A549 (cell line): ENCODE results near the gene CERS3. TPM values are rescaled to one million over a fixed set of nuclear protein-coding genes. Genes with fewer than 3 reads are reported as not detected.

Experiments
- ATAC-seq, 2 experiments: fragments of 200-7000 bp in 1 of 2; fragments of >200 bp in 1 of 2; cut with Nextera tagmentation in 1 of 2; cut with Tn5 transposase in 1 of 2; 3 replicates each; pipeline versions ENCODE4 v1.8.0 to v1.9.1; 2018 to 2020; ENCODE audit warnings: mild to moderate bottlenecking in 1 of 2, moderate library complexity in 1 of 2
- CTCF ChIA-PET: fragments of 300-600 bp; sonication (Branson Sonifier 250); formaldehyde crosslinking; extraction: SDS; loops from one replicate; lab custom pipeline; 2021; ENCODE audit warnings: antibody characterized with exemption, inconsistent platforms; lab: Yijun Ruan, JAX
- POLR2A ChIA-PET: fragments of 350-600 bp; formaldehyde crosslinking; extraction: SDS; loops from one replicate; lab custom pipeline; 2021; ENCODE audit warnings: antibody characterized with exemption, inconsistent platforms; lab: Yijun Ruan, JAX
- DNase-seq, 2 experiments: peaks; one replicate each; pipeline versions ENCODE4 v3.0.0 to v3.0.0-alpha.2; 2011 to 2016; ENCODE audit warnings: low read depth in 1 of 2, low spot score in 1 of 2
- FAIRE-seq: peaks from 2 replicates; lab custom pipeline; 2011; peaks lifted over from hg19 to GRCh38; lab: Jason Lieb, UNC
- H3K27ac ChIP-seq, 2 experiments: fragments of >200 bp; sonication (Bioruptor Twin); formaldehyde crosslinking; 3 replicates each; pipeline ENCODE4 v1.5.1; 2016 to 2017
- H3K4me1 ChIP-seq: fragments of >200 bp; sonication (Bioruptor Twin); formaldehyde crosslinking; 3 replicates; pipeline ENCODE4 v1.6.1; 2016
- H3K4me2 ChIP-seq: fragments of >200 bp; sonication (Bioruptor Twin); formaldehyde crosslinking; 3 replicates; pipeline ENCODE4 v1.6.1; 2016
- H3K4me3 ChIP-seq: fragments of >200 bp; sonication (Bioruptor Twin); formaldehyde crosslinking; 3 replicates; pipeline ENCODE4 v1.5.1; 2016
- H3K9me3 ChIP-seq: fragments of >200 bp; sonication (Bioruptor Twin); formaldehyde crosslinking; 3 replicates; pipeline ENCODE4 v1.6.1; 2016
- FOXS1 ChIP-seq: fragments of 250-450 bp; sonication (Bioruptor Pico); IDR thresholded peaks from 2 replicates; pipeline ENCODE4 v1.5.0; 2020; ENCODE audit warnings: mild to moderate bottlenecking, moderate library complexity
- HDAC2 ChIP-seq: fragments of 200-600 bp; sonication (generic); IDR thresholded peaks from 2 replicates; pipeline ENCODE4 v1.6.1; 2016
- MYC ChIP-seq: IDR thresholded peaks from 2 replicates; pipeline ENCODE4 v1.6.1; 2012; ENCODE audit warnings: mild to moderate bottlenecking, inconsistent platforms, low read length, improper control_type of control experiment, borderline replicate concordance
- NPAS2 ChIP-seq: fragments of 250-450 bp; sonication (Bioruptor Pico); IDR thresholded peaks from 2 replicates; pipeline ENCODE4 v1.8.0; 2022; ENCODE audit warnings: mild to moderate bottlenecking, moderate library complexity, borderline replicate concordance
- POLR2AphosphoS2 ChIP-seq: conservative IDR thresholded peaks from 2 replicates; pipeline ENCODE4 v1.6.1; 2012; ENCODE audit warnings: low read length, improper control_type of control experiment, inconsistent platforms
- RAD21 ChIP-seq, 2 experiments: fragments of >200 bp in 1 of 2; sonication (Bioruptor Twin) in 1 of 2; formaldehyde crosslinking in 1 of 2; IDR thresholded peaks in 1 of 2; conservative IDR thresholded peaks in 1 of 2; 2 replicates in 1 of 2; 3 replicates in 1 of 2; pipeline ENCODE4 v1.6.1; 2012 to 2018; ENCODE audit warnings: inconsistent platforms in 1 of 2
- ZC3H11A ChIP-seq: fragments of 450-650 bp; IDR thresholded peaks from 2 replicates; pipeline ENCODE4 v1.6.1; 2014; ENCODE audit warnings: antibody characterized with exemption, mild to moderate bottlenecking
- ZFP36 ChIP-seq: fragments of 450-650 bp; IDR thresholded peaks from 2 replicates; pipeline ENCODE4 v1.6.1; 2014; ENCODE audit warnings: borderline replicate concordance; ENCODE audit not compliant: partially characterized antibody
- WGBS: methylation state at CpG from one replicate; pipeline ENCODE4 v1.1.6; 2017; ENCODE audit errors: missing lambda C conversion rate; 5-methylcytosine and 5-hydroxymethylcytosine counted together
- polyA plus RNA-seq, 4 experiments: library from polyadenylated mRNA; depleted of rRNA in 3 of 4; stranded (reverse); fragments of >200 nt; fragmentation: RNase III in 1 of 4; extraction: RNeasy Plus Mini Kit Qiagen cat#74134 plus additional on column Dnase treatment in 1 of 4; gene quantifications; 2 replicates in 3 of 4; 3 replicates in 1 of 4; pipeline ENCODE4 v1.2.3, GENCODE V29; 2011 to 2017
- TF ChIP-seq, protein P1 (sequence below): fragments of 200-600 bp; sonication (generic); IDR thresholded peaks from 2 replicates; pipeline ENCODE4 v1.6.1; 2016; ENCODE audit warnings: antibody characterized with exemption, mild to moderate bottlenecking, moderate library complexity
- TF ChIP-seq, protein P2 (sequence below): IDR thresholded peaks from 2 replicates; pipeline ENCODE4 v1.6.1; 2012
- TF ChIP-seq, protein P3 (sequence below): fragments of 250-450 bp; sonication (Bioruptor Pico); IDR thresholded peaks from 2 replicates; pipeline ENCODE4 v1.5.0; 2021; ENCODE audit warnings: mild to moderate bottlenecking, moderate library complexity, borderline replicate concordance

Gene CERS3
- polyA plus RNA-seq, 2 of the 4 experiments (the other 2 are of a cell fraction) = not detected

DNA sequence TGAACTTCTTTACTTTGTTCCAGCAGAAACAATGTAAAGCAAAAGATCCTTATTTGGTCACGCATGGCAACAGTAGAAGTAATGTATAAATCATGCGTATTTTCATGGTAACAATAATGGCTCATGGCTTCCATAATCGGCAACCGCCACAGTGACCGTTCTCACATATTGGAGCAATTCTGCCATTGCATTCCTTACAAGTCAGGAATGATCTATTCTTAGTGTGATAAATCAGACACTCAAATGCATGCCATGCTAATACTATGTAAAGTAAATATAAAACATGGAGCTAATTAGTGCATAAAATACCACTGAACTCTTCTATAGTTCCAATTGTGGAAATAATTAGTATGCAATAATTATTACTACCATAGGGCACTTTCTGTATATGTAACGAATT is 13.5 kb upstream of the CERS3 start:
- H3K4me3 ChIP-seq = no peak overlapping the region
- no peak overlapping the region for H3K27ac ChIP-seq
- H3K9me3 ChIP-seq = no peaks in the 10 kb centered on the region
- ChIA-PET CTCF (interaction anchor here (1.1 kb wide), 1 partner anchor 331 kb away, joined by 3 read pairs; no protein-coding TSS in a partner anchor), POLR2A (no interaction called here)
- FAIRE-seq (no peak), ATAC-seq (no peak), DNase-seq (no peak)
- H3K4me2 ChIP-seq = no peak overlapping the region
- H3K4me1 ChIP-seq = no peaks in the 10 kb centered on the region
- TF ChIP-seq MYC (no peak), RAD21 (conservative IDR thresholded peaks at IDR 0.05 in 1 of 2, IDR thresholded peaks at IDR 0.05 in 1 of 2) (no peak)
- TF ChIP-seq, protein P1, sequence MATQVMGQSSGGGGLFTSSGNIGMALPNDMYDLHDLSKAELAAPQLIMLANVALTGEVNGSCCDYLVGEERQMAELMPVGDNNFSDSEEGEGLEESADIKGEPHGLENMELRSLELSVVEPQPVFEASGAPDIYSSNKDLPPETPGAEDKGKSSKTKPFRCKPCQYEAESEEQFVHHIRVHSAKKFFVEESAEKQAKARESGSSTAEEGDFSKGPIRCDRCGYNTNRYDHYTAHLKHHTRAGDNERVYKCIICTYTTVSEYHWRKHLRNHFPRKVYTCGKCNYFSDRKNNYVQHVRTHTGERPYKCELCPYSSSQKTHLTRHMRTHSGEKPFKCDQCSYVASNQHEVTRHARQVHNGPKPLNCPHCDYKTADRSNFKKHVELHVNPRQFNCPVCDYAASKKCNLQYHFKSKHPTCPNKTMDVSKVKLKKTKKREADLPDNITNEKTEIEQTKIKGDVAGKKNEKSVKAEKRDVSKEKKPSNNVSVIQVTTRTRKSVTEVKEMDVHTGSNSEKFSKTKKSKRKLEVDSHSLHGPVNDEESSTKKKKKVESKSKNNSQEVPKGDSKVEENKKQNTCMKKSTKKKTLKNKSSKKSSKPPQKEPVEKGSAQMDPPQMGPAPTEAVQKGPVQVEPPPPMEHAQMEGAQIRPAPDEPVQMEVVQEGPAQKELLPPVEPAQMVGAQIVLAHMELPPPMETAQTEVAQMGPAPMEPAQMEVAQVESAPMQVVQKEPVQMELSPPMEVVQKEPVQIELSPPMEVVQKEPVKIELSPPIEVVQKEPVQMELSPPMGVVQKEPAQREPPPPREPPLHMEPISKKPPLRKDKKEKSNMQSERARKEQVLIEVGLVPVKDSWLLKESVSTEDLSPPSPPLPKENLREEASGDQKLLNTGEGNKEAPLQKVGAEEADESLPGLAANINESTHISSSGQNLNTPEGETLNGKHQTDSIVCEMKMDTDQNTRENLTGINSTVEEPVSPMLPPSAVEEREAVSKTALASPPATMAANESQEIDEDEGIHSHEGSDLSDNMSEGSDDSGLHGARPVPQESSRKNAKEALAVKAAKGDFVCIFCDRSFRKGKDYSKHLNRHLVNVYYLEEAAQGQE = no peak
- TF ChIP-seq, protein P2, sequence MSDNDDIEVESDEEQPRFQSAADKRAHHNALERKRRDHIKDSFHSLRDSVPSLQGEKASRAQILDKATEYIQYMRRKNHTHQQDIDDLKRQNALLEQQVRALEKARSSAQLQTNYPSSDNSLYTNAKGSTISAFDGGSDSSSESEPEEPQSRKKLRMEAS = no peak
- 68% methylated on average over 6 of the region's 6 CpGs for whole genome bisulfite sequencing

DNA sequence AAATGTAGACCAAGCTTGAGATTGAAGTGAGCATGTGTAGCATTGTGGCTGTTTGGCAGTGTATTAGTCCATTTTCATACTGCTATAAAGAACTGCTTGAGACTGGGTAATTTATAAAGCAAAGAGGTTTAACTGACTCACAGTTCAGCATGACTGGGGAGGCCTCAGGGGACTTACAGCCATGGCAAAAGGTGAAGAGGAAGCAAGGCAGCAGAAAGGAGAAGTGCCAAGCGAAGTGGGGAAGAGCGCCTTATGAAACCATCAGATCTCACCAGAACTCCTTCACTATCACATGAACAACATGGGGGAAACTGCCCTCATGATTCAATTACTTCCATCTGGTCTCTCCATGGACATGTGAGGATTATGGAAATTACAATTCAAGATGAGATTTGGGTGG is 8.6 kb upstream of the CERS3 start:
- ATAC-seq (no peak), FAIRE-seq (no peak), DNase-seq (no peak)
- Histone ChIP-seq H3K27ac (no peak overlapping the region), H3K4me3 (no peak overlapping the region), H3K9me3 (no peaks in the 10 kb centered on the region), H3K4me1 (no peaks in the 10 kb centered on the region), H3K4me2 (no peak overlapping the region)
- WGBS = 0% methylated on average over 2 of the region's 2 CpGs
- TF ChIP-seq FOXS1 (no peak), ZFP36 (no peak), POLR2AphosphoS2 (no peak), HDAC2 (no peak), NPAS2 (CRISPR knock-in tag) (no peak)
- TF ChIP-seq, protein P1 = no peak
- CTCF ChIA-PET = interaction anchor here (1.3 kb wide), 1 partner anchor 187 kb away, joined by 7 read pairs; no protein-coding TSS in a partner anchor
- POLR2A ChIA-PET = no interaction called here

DNA sequence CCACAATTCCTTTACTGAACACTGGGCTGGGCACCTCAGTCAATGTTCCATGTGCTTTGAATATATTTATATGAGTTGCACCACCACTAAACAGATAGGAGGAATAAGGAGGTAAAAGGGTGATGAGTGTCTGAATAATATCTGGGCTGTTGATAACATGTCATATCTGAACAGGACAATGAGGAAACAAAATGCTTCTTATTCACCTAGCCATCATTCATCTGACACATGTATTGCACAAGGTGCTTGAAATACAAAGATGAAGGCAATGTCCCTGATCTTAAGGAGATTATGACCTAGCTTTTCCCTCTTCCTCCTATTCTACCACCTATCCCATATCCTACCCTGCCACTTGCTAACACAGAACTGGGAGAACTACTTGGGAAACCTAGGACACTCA is 8.0 kb upstream of the CERS3 start:
- Histone ChIP-seq H3K4me2 (no peak overlapping the region), H3K9me3 (peaks cover 2% of the 10 kb centered on the region; the same call in 1 of the 3 replicates), H3K4me1 (no peaks in the 10 kb centered on the region), H3K4me3 (no peak overlapping the region), H3K27ac (no peak overlapping the region)
- POLR2A ChIA-PET = no interaction called here
- no peak for TF ChIP-seq ZC3H11A
- TF ChIP-seq, protein P3, sequence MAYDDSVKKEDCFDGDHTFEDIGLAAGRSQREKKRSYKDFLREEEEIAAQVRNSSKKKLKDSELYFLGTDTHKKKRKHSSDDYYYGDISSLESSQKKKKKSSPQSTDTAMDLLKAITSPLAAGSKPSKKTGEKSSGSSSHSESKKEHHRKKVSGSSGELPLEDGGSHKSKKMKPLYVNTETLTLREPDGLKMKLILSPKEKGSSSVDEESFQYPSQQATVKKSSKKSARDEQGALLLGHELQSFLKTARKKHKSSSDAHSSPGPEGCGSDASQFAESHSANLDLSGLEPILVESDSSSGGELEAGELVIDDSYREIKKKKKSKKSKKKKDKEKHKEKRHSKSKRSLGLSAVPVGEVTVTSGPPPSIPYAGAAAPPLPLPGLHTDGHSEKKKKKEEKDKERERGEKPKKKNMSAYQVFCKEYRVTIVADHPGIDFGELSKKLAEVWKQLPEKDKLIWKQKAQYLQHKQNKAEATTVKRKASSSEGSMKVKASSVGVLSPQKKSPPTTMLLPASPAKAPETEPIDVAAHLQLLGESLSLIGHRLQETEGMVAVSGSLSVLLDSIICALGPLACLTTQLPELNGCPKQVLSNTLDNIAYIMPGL = no peak
- FAIRE-seq (peak; percentile 49), DNase-seq (no peak), ATAC-seq (no peak)
- CTCF ChIA-PET = interaction anchor here (1.3 kb wide), 1 partner anchor 187 kb away, joined by 7 read pairs; no protein-coding TSS in a partner anchor
